HepG2 (cell line): ENCODE data around the gene MYLK. TPM values are rescaled to one million over a fixed set of nuclear protein-coding genes. Genes with fewer than 3 reads are reported as not detected.

Experiments used
- DMAP1 ChIP-seq: IDR thresholded peaks from 2 replicates; pipeline ENCODE4 v1.6.1; 2016
- GATA4 ChIP-seq: sonication (generic); IDR thresholded peaks from 2 replicates; pipeline ENCODE4 v1.6.1; 2016; ENCODE audit warnings: antibody characterized with exemption, low read depth, borderline replicate concordance
- HNF4A ChIP-seq: sonication (generic); formaldehyde crosslinking; IDR thresholded peaks from 2 replicates; pipeline ENCODE4 v1.4.0; 2020; ENCODE audit warnings: missing genetic modification reagents
- JUN ChIP-seq: sonication (generic); formaldehyde crosslinking; IDR thresholded peaks from 2 replicates; pipeline ENCODE4 v1.4.0; 2020; ENCODE audit warnings: mild to moderate bottlenecking, missing genetic modification reagents
- JUNB ChIP-seq: sonication (generic); formaldehyde crosslinking; IDR thresholded peaks from 2 replicates; pipeline ENCODE4 v1.8.0; 2022; ENCODE audit warnings: missing genetic modification reagents, mild to moderate bottlenecking, borderline replicate concordance
- MED1 ChIP-seq: sonication (generic); formaldehyde crosslinking; IDR thresholded peaks from 2 replicates; pipeline ENCODE4 v1.4.0; 2020; ENCODE audit warnings: missing genetic modification reagents
- NKX3-1 ChIP-seq: sonication (generic); formaldehyde crosslinking; IDR thresholded peaks from 2 replicates; pipeline ENCODE4 v1.5.0; 2020; ENCODE audit warnings: missing genetic modification reagents
- NR2F6 ChIP-seq, 2 experiments: IDR thresholded peaks; 2 replicates each; pipeline ENCODE4 v1.6.1; 2016; ENCODE audit warnings: antibody characterized with exemption in 1 of 2, mild to moderate bottlenecking in 1 of 2
- PRPF4 ChIP-seq: fragments of 200-400 bp; formaldehyde crosslinking; IDR thresholded peaks from 2 replicates; pipeline ENCODE4 v1.6.1; 2016; ENCODE audit warnings: low read length, low read depth; ENCODE audit not compliant: poor library complexity, severe bottlenecking
- SKI ChIP-seq: fragments of 450-650 bp; IDR thresholded peaks from one replicate; pipeline ENCODE4 v1.6.1; 2018; ENCODE audit warnings: mild to moderate bottlenecking; ENCODE audit not compliant: partially characterized antibody
- SMC3 ChIP-seq: IDR thresholded peaks from 2 replicates; pipeline ENCODE4 v1.6.1; 2011; ENCODE audit warnings: low read length, improper control_type of control experiment
- THAP11 ChIP-seq: IDR thresholded peaks from 2 replicates; pipeline ENCODE4 v1.6.1; 2016; ENCODE audit warnings: missing biosample characterization, missing genetic modification reagents
- TP53 ChIP-seq: sonication (generic); formaldehyde crosslinking; conservative IDR thresholded peaks from 2 replicates; pipeline ENCODE4 v1.4.0; 2020; ENCODE audit warnings: missing genetic modification reagents
- U2AF2 ChIP-seq: fragments of 200-400 bp; formaldehyde crosslinking; IDR thresholded peaks from 2 replicates; pipeline ENCODE4 v1.6.1; 2017; ENCODE audit warnings: low read depth, mild to moderate bottlenecking, low read length
- ZMYM4 ChIP-seq: sonication (generic); formaldehyde crosslinking; IDR thresholded peaks from 2 replicates; pipeline ENCODE4 v1.8.1; 2023; ENCODE audit warnings: mild to moderate bottlenecking, missing genetic modification reagents
- ZNF629 ChIP-seq: sonication (generic); formaldehyde crosslinking; conservative IDR thresholded peaks from 2 replicates; pipeline ENCODE4 v1.5.0; 2020; ENCODE audit warnings: missing genetic modification reagents
- polyA plus RNA-seq, 8 experiments: library from polyadenylated mRNA; depleted of rRNA in 3 of 8; stranded (reverse) in 7 of 8; unstranded in 1 of 8; fragments of >200 nt; fragmentation: Illumina TruSeq in 4 of 8; extraction: Trizol in 4 of 8; gene quantifications; 2 replicates each; pipeline versions ENCODE4 v1.2.1 to v1.2.3, GENCODE V29; 2011 to 2016; ENCODE audit warnings: low read depth in 4 of 8, missing spikeins in 1 of 8, mixed read lengths in 1 of 8; ENCODE audit not compliant: insufficient read depth in 1 of 8
- total RNA-seq, 5 experiments: library from RNA; depleted of rRNA; stranded (reverse); fragments of >200 nt; fragmentation: Illumina TruSeq; extraction: Trizol; gene quantifications; 2 replicates each; pipeline ENCODE4 v1.2.3, GENCODE V29; 2016; ENCODE audit warnings: low read depth in 1 of 5
- TF ChIP-seq, protein P1 (sequence below): sonication (generic); formaldehyde crosslinking; IDR thresholded peaks from 2 replicates; pipeline ENCODE4 v1.5.0; 2020; ENCODE audit warnings: missing genetic modification reagents, mild to moderate bottlenecking, borderline replicate concordance
- TF ChIP-seq, protein P2 (sequence below): sonication (generic); formaldehyde crosslinking; IDR thresholded peaks from 2 replicates; pipeline ENCODE4 v1.4.0; 2020; ENCODE audit warnings: missing genetic modification reagents
- TF ChIP-seq, protein P3 (sequence below): sonication (generic); formaldehyde crosslinking; IDR thresholded peaks from 2 replicates; pipeline ENCODE4 v1.8.0; 2022; ENCODE audit warnings: mild to moderate bottlenecking, missing genetic modification reagents, moderate library complexity
- TF ChIP-seq, protein P4 (sequence below): IDR thresholded peaks from 2 replicates; pipeline ENCODE4 v1.6.1; 2016
- TF ChIP-seq, protein P5 (sequence below): sonication (generic); formaldehyde crosslinking; IDR thresholded peaks from 2 replicates; pipeline ENCODE4 v1.5.1; 2020; ENCODE audit warnings: mild to moderate bottlenecking, moderate library complexity, missing genetic modification reagents
- TF ChIP-seq, protein P6 (sequence below): sonication (generic); formaldehyde crosslinking; IDR thresholded peaks from 2 replicates; pipeline ENCODE4 v1.4.0; 2020; ENCODE audit warnings: mild to moderate bottlenecking, missing genetic modification reagents

MYLK gene
- total and polyA plus RNA-seq, 2 of the 13 experiments (the other 11 are each of a cell fraction or from before 2014, with no cell fraction given) = 10.6 to 34.9 TPM

DNA sequence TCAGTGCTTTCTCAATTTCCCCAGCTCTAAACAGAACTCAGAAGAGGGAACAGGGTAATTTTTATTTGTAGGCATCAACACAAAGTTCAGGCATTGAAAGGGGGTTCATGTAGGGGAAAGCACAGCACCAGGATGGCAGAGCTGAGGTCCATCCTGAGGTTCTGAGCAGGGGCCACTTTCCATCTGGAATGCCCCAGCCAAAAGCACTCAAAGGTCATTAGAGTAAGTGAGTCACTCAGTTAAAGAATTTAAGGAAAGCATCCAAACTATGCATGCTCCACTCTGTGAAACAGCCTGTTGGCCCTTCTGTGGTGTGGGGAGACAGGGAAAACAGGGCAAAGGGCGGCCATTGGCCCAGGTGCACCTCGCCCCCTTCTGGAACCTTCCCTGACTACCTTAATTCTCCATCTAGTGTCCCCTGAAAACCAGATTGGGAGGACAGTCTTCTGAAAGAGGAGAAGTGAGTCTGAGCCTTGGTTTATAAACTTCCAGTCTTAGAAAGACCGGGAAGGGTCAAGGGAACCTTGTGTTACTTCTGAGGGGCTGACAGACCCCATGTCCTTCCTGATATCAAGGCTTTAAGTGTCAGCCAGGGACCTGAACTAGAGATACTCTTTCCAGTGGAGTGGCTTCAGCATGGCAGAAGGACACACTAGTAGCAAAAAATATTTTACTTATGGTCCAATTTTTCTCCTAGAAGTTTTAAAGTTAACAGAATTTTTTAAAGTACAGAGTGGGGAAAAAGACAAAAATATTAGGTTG is 133.3 kb downstream of the MYLK start (continued):
- TF ChIP-seq, protein P1, sequence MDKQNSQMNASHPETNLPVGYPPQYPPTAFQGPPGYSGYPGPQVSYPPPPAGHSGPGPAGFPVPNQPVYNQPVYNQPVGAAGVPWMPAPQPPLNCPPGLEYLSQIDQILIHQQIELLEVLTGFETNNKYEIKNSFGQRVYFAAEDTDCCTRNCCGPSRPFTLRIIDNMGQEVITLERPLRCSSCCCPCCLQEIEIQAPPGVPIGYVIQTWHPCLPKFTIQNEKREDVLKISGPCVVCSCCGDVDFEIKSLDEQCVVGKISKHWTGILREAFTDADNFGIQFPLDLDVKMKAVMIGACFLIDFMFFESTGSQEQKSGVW (CRISPR knock-in tag) = no peak
- TF ChIP-seq PRPF4 (no peak), ZMYM4 (CRISPR knock-in tag) (peak; percentile 60; the same call in 1 of the 2 replicates), JUNB (CRISPR knock-in tag) (peak; percentile 80; the same call in 1 of the 2 replicates), MED1 (CRISPR knock-in tag) (peak; percentile 88), U2AF2 (no peak), GATA4 (no peak), NKX3-1 (CRISPR knock-in tag) (no peak), DMAP1 (CRISPR knock-in tag) (peak; percentile 61; the same call in 1 of the 2 replicates), JUN (CRISPR knock-in tag) (peak; percentile 90), ZNF629 (CRISPR knock-in tag) (0 out of 2 replicates have a peak, but pooled peaks have one; percentile 5), TP53 (CRISPR knock-in tag) (0 out of 2 replicates have a peak, but pooled peaks have one; percentile 44), SMC3 (no peak; the same call in 1 of the 2 replicates), HNF4A (CRISPR knock-in tag) (peak; percentile 90), THAP11 (peak; percentile 51), NR2F6 (IDR thresholded peaks at IDR 0.05) (peak; percentile 82), NR2F6 (CRISPR knock-in tag; IDR thresholded peaks at IDR 0.05) (peak; percentile 93), SKI (peak; percentile 45)
- TF ChIP-seq, protein P2, sequence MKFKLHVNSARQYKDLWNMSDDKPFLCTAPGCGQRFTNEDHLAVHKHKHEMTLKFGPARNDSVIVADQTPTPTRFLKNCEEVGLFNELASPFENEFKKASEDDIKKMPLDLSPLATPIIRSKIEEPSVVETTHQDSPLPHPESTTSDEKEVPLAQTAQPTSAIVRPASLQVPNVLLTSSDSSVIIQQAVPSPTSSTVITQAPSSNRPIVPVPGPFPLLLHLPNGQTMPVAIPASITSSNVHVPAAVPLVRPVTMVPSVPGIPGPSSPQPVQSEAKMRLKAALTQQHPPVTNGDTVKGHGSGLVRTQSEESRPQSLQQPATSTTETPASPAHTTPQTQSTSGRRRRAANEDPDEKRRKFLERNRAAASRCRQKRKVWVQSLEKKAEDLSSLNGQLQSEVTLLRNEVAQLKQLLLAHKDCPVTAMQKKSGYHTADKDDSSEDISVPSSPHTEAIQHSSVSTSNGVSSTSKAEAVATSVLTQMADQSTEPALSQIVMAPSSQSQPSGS (CRISPR knock-in tag) = peak; percentile 55; the same call in 1 of the 2 replicates
- TF ChIP-seq, protein P3, sequence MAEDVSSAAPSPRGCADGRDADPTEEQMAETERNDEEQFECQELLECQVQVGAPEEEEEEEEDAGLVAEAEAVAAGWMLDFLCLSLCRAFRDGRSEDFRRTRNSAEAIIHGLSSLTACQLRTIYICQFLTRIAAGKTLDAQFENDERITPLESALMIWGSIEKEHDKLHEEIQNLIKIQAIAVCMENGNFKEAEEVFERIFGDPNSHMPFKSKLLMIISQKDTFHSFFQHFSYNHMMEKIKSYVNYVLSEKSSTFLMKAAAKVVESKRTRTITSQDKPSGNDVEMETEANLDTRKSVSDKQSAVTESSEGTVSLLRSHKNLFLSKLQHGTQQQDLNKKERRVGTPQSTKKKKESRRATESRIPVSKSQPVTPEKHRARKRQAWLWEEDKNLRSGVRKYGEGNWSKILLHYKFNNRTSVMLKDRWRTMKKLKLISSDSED = no peak
- TF ChIP-seq, protein P4, sequence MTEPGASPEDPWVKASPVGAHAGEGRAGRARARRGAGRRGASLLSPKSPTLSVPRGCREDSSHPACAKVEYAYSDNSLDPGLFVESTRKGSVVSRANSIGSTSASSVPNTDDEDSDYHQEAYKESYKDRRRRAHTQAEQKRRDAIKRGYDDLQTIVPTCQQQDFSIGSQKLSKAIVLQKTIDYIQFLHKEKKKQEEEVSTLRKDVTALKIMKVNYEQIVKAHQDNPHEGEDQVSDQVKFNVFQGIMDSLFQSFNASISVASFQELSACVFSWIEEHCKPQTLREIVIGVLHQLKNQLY = no peak
- TF ChIP-seq, protein P5, sequence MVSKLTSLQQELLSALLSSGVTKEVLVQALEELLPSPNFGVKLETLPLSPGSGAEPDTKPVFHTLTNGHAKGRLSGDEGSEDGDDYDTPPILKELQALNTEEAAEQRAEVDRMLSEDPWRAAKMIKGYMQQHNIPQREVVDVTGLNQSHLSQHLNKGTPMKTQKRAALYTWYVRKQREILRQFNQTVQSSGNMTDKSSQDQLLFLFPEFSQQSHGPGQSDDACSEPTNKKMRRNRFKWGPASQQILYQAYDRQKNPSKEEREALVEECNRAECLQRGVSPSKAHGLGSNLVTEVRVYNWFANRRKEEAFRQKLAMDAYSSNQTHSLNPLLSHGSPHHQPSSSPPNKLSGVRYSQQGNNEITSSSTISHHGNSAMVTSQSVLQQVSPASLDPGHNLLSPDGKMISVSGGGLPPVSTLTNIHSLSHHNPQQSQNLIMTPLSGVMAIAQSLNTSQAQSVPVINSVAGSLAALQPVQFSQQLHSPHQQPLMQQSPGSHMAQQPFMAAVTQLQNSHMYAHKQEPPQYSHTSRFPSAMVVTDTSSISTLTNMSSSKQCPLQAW = peak; percentile 96
- TF ChIP-seq, protein P6, sequence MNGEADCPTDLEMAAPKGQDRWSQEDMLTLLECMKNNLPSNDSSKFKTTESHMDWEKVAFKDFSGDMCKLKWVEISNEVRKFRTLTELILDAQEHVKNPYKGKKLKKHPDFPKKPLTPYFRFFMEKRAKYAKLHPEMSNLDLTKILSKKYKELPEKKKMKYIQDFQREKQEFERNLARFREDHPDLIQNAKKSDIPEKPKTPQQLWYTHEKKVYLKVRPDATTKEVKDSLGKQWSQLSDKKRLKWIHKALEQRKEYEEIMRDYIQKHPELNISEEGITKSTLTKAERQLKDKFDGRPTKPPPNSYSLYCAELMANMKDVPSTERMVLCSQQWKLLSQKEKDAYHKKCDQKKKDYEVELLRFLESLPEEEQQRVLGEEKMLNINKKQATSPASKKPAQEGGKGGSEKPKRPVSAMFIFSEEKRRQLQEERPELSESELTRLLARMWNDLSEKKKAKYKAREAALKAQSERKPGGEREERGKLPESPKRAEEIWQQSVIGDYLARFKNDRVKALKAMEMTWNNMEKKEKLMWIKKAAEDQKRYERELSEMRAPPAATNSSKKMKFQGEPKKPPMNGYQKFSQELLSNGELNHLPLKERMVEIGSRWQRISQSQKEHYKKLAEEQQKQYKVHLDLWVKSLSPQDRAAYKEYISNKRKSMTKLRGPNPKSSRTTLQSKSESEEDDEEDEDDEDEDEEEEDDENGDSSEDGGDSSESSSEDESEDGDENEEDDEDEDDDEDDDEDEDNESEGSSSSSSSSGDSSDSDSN (CRISPR knock-in tag) = no peak
